IMR-90 (cell line): ENCODE measurements around the gene MRPS25. TPM values are rescaled to one million over a fixed set of nuclear protein-coding genes. Genes with fewer than 3 reads are reported as not detected.

Source experiments
- ATAC-seq: fragments of 200-7000 bp; cut with Tn5 transposase; 2 replicates; pipeline ENCODE4 v1.9.1; 2020; ENCODE audit warnings: low read depth, mild to moderate bottlenecking, moderate library complexity
- BruUV-seq: library from RNA; stranded (reverse); fragments of 400-500 nt; replicated peaks from 2 replicates; lab custom pipeline; 2021; lab: Mats Ljungman, UMichigan
- CTCF ChIA-PET: fragments of 300-600 bp; formaldehyde crosslinking; extraction: SDS; loops from one replicate; lab custom pipeline; 2021; ENCODE audit warnings: antibody characterized with exemption; lab: Yijun Ruan, JAX
- POLR2A ChIA-PET: fragments of 300-600 bp; sonication (Branson Sonifier 250); formaldehyde crosslinking; loops from one replicate; lab custom pipeline; 2022; ENCODE audit warnings: antibody characterized with exemption; ENCODE audit not compliant: unreplicated experiment; lab: Charles Lee
- DNase-seq: peaks from one replicate; pipeline ENCODE4 v3.0.0; 2013
- H2AFZ ChIP-seq: replicated peaks from 2 replicates; pipeline ENCODE3; 2013; ENCODE audit warnings: low read length, mild to moderate bottlenecking; ENCODE audit not compliant: poor library complexity
- H2AK5ac ChIP-seq: 2 replicates; pipeline ENCODE4 v1.6.1; 2013; ENCODE audit warnings: low read depth, low read length, inconsistent platforms
- H2AK9ac ChIP-seq: replicated peaks from 2 replicates; pipeline ENCODE3; 2013; ENCODE audit warnings: mild to moderate bottlenecking, low read depth, low read length, moderate library complexity; ENCODE audit not compliant: poor library complexity
- H2BK120ac ChIP-seq: 2 replicates; pipeline ENCODE4 v1.6.1; 2013; ENCODE audit warnings: low read depth, low read length, inconsistent platforms
- H2BK15ac ChIP-seq: 3 replicates; pipeline ENCODE4 v1.6.1; 2013; ENCODE audit warnings: low read depth, low read length, inconsistent platforms
- H2BK20ac ChIP-seq: 2 replicates; pipeline ENCODE4 v1.6.1; 2013; ENCODE audit warnings: low read depth, mild to moderate bottlenecking, inconsistent platforms, low read length, moderate library complexity
- H2BK5ac ChIP-seq: 2 replicates; pipeline ENCODE4 v1.6.1; 2013; ENCODE audit warnings: mild to moderate bottlenecking, low read depth, low read length, inconsistent platforms; ENCODE audit not compliant: poor library complexity, severe bottlenecking
- H3K14ac ChIP-seq: replicated peaks from 2 replicates; pipeline ENCODE4 v1.6.1; 2013; ENCODE audit warnings: low read depth, low read length, inconsistent platforms
- H3K18ac ChIP-seq: 2 replicates; pipeline ENCODE4 v1.6.1; 2013; ENCODE audit warnings: low read depth, low read length, control low read depth
- H3K23ac ChIP-seq: 2 replicates; pipeline ENCODE4 v1.6.1; 2013; ENCODE audit warnings: low read depth, low read length, inconsistent platforms
- H3K27ac ChIP-seq: 2 replicates; pipeline ENCODE4 v1.5.1; 2013; ENCODE audit warnings: mild to moderate bottlenecking, control low read depth, low read length; ENCODE audit not compliant: insufficient read depth
- H3K27me3 ChIP-seq: 2 replicates; pipeline ENCODE4 v1.6.1; 2013; ENCODE audit warnings: low read length; ENCODE audit not compliant: control insufficient read depth, insufficient read depth
- H3K36me3 ChIP-seq: 2 replicates; pipeline ENCODE4 v1.6.1; 2013; ENCODE audit warnings: low read length, mixed read lengths; ENCODE audit not compliant: control insufficient read depth, insufficient read depth
- H3K4ac ChIP-seq: 2 replicates; pipeline ENCODE4 v1.6.1; 2013; ENCODE audit warnings: low read depth, low read length, inconsistent platforms
- H3K4me1 ChIP-seq: 2 replicates; pipeline ENCODE4 v1.6.1; 2013; ENCODE audit warnings: low read length, mixed read lengths; ENCODE audit not compliant: control insufficient read depth, insufficient read depth
- H3K4me2 ChIP-seq: 2 replicates; pipeline ENCODE4 v1.6.1; 2013; ENCODE audit warnings: low read depth, mild to moderate bottlenecking, control low read depth, low read length, moderate library complexity
- H3K4me3 ChIP-seq: 2 replicates; pipeline ENCODE4 v1.5.1; 2013; ENCODE audit warnings: low read depth, mild to moderate bottlenecking, control low read depth, low read length, moderate library complexity; ENCODE audit not compliant: insufficient read depth
- H3K56ac ChIP-seq: 2 replicates; pipeline ENCODE4 v1.6.1; 2013; ENCODE audit warnings: low read length, inconsistent platforms; ENCODE audit not compliant: insufficient read depth; ENCODE audit errors: extremely low read depth
- H3K79me1 ChIP-seq, 2 experiments: 2 replicates each; pipeline ENCODE4 v1.6.1; 2013; ENCODE audit warnings: low read length in 2 of 2, inconsistent platforms in 1 of 2, low read depth in 1 of 2
- H3K9ac ChIP-seq: 2 replicates; pipeline ENCODE4 v1.6.1; 2013; ENCODE audit warnings: low read depth, low read length, control low read depth
- H3K9me1 ChIP-seq: 2 replicates; pipeline ENCODE4 v1.6.1; 2013; ENCODE audit warnings: low read length, inconsistent platforms; ENCODE audit not compliant: insufficient read depth
- H3K9me3 ChIP-seq: 2 replicates; pipeline ENCODE4 v1.6.1; 2013; ENCODE audit warnings: low read length; ENCODE audit not compliant: control insufficient read depth, insufficient read depth
- H4K20me1 ChIP-seq: 2 replicates; pipeline ENCODE4 v1.6.1; 2013; ENCODE audit warnings: low read length, inconsistent platforms; ENCODE audit not compliant: insufficient read depth
- H4K5ac ChIP-seq: 2 replicates; pipeline ENCODE4 v1.6.1; 2013; ENCODE audit warnings: mild to moderate bottlenecking, low read depth, low read length, control low read depth
- H4K8ac ChIP-seq, 2 experiments: 2 replicates each; pipeline ENCODE4 v1.6.1; 2013; ENCODE audit warnings: low read depth in 2 of 2, low read length in 2 of 2, control low read depth in 1 of 2, inconsistent platforms in 1 of 2
- H4K91ac ChIP-seq: 2 replicates; pipeline ENCODE4 v1.6.1; 2013; ENCODE audit warnings: low read depth, low read length, inconsistent platforms; ENCODE audit not compliant: insufficient read depth
- MAFK ChIP-seq: IDR thresholded peaks from 2 replicates; pipeline ENCODE4 v1.6.1; 2012; ENCODE audit warnings: low read depth, low read length, improper control_type of control experiment
- RFX5 ChIP-seq: IDR thresholded peaks from 2 replicates; pipeline ENCODE4 v1.8.0; 2012; ENCODE audit warnings: low read depth, mild to moderate bottlenecking, low read length, moderate library complexity
- WGBS, 2 experiments: methylation state at CpG; one replicate each; pipeline versions ENCODE4 v1.1.5 to v1.1.7; 2013; ENCODE audit warnings: missing lambda C conversion rate in 2 of 2; ENCODE audit not compliant: insufficient read length in 1 of 2; ENCODE audit errors: extremely low coverage in 2 of 2; 5-methylcytosine and 5-hydroxymethylcytosine counted together
- dilution Hi-C: fragments of 300-500 bp; cut with HindIII; formaldehyde crosslinking; loops from one replicate; pipeline ENCODE4 v1.14.3; 2018; ENCODE audit warnings: low sequenced_read_pairs; ENCODE audit not compliant: unreplicated experiment
- in situ Hi-C: fragments of 300-500 bp; cut with MboI; formaldehyde crosslinking; loops from 3 replicates; pipeline ENCODE4 v1.14.3; 2019; ENCODE audit warnings: low sequenced_read_pairs, inconsistent platforms, mixed read lengths
- intact Hi-C: fragments of 100-400 bp; cut with micrococcal nuclease; formaldehyde crosslinking; loops from 2 replicates; pipeline ENCODE4 v1.10.0; 2022
- polyA plus RNA-seq, 3 experiments: library from polyadenylated mRNA; depleted of rRNA; stranded (reverse); fragments of >200 nt; gene quantifications; 2 replicates each; pipeline ENCODE4 v1.2.3, GENCODE V29; 2012; ENCODE audit warnings: low replicate concordance in 1 of 3
- total RNA-seq: library from RNA; depleted of rRNA; stranded (reverse); fragments of >200 nt; gene quantifications from 2 replicates; pipeline ENCODE4 v1.2.3, GENCODE V29; 2012

Gene MRPS25
- total and polyA plus RNA-seq, 2 of the 4 experiments (the other 2 are of a cell fraction) = 9.0 to 20.8 TPM

DNA sequence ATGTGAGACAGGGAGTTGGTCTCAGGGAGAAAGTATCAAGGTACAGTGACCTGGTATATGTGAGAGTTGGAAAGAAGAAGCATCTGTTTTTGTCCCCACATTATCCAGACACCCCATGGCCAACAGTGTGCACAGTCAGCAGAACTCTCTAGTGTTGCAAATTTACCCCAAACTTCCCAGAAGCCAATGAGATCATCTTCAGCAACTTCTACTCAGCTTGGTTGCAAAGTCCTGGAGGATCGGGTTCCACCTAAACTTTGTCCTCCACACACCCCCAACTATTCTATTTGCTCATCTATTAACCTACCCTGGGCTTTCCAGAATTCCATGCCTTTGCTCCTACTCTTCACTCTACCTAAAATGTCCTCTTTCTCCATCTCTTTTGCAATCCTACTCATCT is 18.1 kb upstream of the MRPS25 start:
- Histone ChIP-seq H2BK5ac (no peak overlapping the region), H2BK120ac (no peak overlapping the region), H3K79me1 (peaks cover 0 to 3% of the 10 kb centered on the region in 2 experiments; a peak in 2 of 4 replicates), H3K36me3 (peaks cover 48% of the 10 kb centered on the region), H4K8ac (no peak overlapping the region), H3K4me2 (no peak overlapping the region), H2AFZ (no peak overlapping the region), H3K4me3 (no peak overlapping the region), H3K4me1 (0 out of 2 replicates have a peak, but pooled peaks cover 2% of the 10 kb centered on the region), H3K27ac (no peak overlapping the region), H3K9ac (no peak overlapping the region), H3K14ac (no peak overlapping the region), H2BK15ac (no peak overlapping the region), H3K56ac (no peak overlapping the region), H3K18ac (no peak overlapping the region), H3K9me3 (no peaks in the 10 kb centered on the region), H3K9me1 (peaks cover 9% of the 10 kb centered on the region; the same call in 1 of the 2 replicates), H2AK9ac (no peak overlapping the region), H3K27me3 (no peaks in the 10 kb centered on the region), H3K23ac (no peak overlapping the region), H4K5ac (no peak overlapping the region), H2AK5ac (no peak overlapping the region), H2BK20ac (no peak overlapping the region), H4K20me1 (no peaks in the 10 kb centered on the region), H4K91ac (no peak overlapping the region), H3K4ac (no peak overlapping the region)
- ATAC-seq (no peak), DNase-seq (no peak)
- ChIA-PET POLR2A (no interaction called here), CTCF (no interaction called here)
- no TSS peak for BruUV-seq
- dilution Hi-C loops = no loop called here
- TF ChIP-seq MAFK (peak; percentile 40; the same call in 1 of the 2 replicates), RFX5 (no peak)
- 88% methylated on average over 1 of the region's 1 CpG; no CpG with 5 or more reads in 1 of the 2 experiments for WGBS, 2 experiments
- in situ Hi-C loops = no loop called here
- intact Hi-C loops = no loop called here
